CD14-positive monocyte (primary cell): ENCODE data around the gene ATP4A. TPM values are rescaled to one million over a fixed set of nuclear protein-coding genes. Genes with fewer than 3 reads are reported as not detected.

Experiments used
- DNase-seq, 3 donors: peaks; one replicate each; pipeline ENCODE4 v3.0.0-alpha.2; 2011 to 2022
- H2AFZ ChIP-seq: 2 replicates; pipeline ENCODE4 v1.6.0; 2012; ENCODE audit warnings: mild to moderate bottlenecking, low read depth, low read length, inconsistent platforms; ENCODE audit not compliant: insufficient read depth, poor library complexity, severe bottlenecking
- H3K27ac ChIP-seq, 2 donors: 1 replicate in 1 of 2; 2 replicates in 1 of 2; pipeline ENCODE4 v1.5.1; 2012 to 2013; ENCODE audit warnings: low read length in 2 of 2, control low read depth in 1 of 2, inconsistent platforms in 1 of 2, low read depth in 1 of 2, mild to moderate bottlenecking in 1 of 2
- H3K27me3 ChIP-seq, 2 donors: one replicate each; pipeline versions ENCODE4 v1.6.0 to v1.6.1; 2011 to 2013; ENCODE audit warnings: low read length in 2 of 2; ENCODE audit not compliant: control insufficient read depth in 2 of 2, insufficient read depth in 2 of 2
- H3K36me3 ChIP-seq, 2 donors: replicated peaks in 1 of 2; 1 replicate in 1 of 2; 2 replicates in 1 of 2; pipeline versions ENCODE4 v1.5.1 to v1.6.1; 2012 to 2013; ENCODE audit warnings: low read length in 2 of 2, control low read depth in 1 of 2, inconsistent platforms in 1 of 2, mild to moderate bottlenecking in 1 of 2; ENCODE audit not compliant: insufficient read depth in 2 of 2, control insufficient read depth in 1 of 2
- H3K4me1 ChIP-seq, 2 donors: 1 replicate in 1 of 2; 2 replicates in 1 of 2; pipeline versions ENCODE4 v1.5.1 to v1.6.1; 2012 to 2013; ENCODE audit warnings: low read length in 2 of 2, control low read depth in 1 of 2, inconsistent platforms in 1 of 2, mild to moderate bottlenecking in 1 of 2, moderate library complexity in 1 of 2; ENCODE audit not compliant: insufficient read depth in 2 of 2, control insufficient read depth in 1 of 2
- H3K4me2 ChIP-seq: replicated peaks from 2 replicates; pipeline ENCODE3; 2012; ENCODE audit warnings: low read length, moderate library complexity, mild to moderate bottlenecking; ENCODE audit not compliant: poor library complexity, severe bottlenecking; ENCODE audit errors: extremely low read depth
- H3K4me3 ChIP-seq, 3 experiments: fragments of 200-600 bp in 1 of 3; sonication (generic) in 1 of 3; replicated peaks in 1 of 3; 1 replicate in 2 of 3; 2 replicates in 1 of 3; pipeline ENCODE4 v1.5.1; 2011 to 2013; ENCODE audit warnings: low read length in 3 of 3, mild to moderate bottlenecking in 3 of 3, control low read depth in 2 of 3, low read depth in 2 of 3, inconsistent platforms in 1 of 3, moderate library complexity in 1 of 3
- H3K79me2 ChIP-seq: 2 replicates; pipeline ENCODE4 v1.6.0; 2012; ENCODE audit warnings: mild to moderate bottlenecking, control low read depth, inconsistent platforms, low read length, moderate library complexity; ENCODE audit not compliant: insufficient read depth
- H3K9ac ChIP-seq: 2 replicates; pipeline ENCODE4 v1.6.0; 2017; ENCODE audit warnings: low read length, mild to moderate bottlenecking; ENCODE audit not compliant: insufficient read depth, poor library complexity, severe bottlenecking
- H3K9me3 ChIP-seq, 2 donors: replicated peaks in 1 of 2; 1 replicate in 1 of 2; 2 replicates in 1 of 2; pipeline versions ENCODE4 v1.5.1 to v1.6.1; 2012 to 2013; ENCODE audit warnings: low read length in 2 of 2, control low read depth in 1 of 2; ENCODE audit not compliant: control insufficient read depth in 1 of 2, insufficient read depth in 1 of 2
- H4K20me1 ChIP-seq: 2 replicates; pipeline ENCODE4 v1.6.0; 2012; ENCODE audit warnings: mild to moderate bottlenecking, low read length, control low read depth, moderate library complexity; ENCODE audit not compliant: insufficient read depth
- H3K27ac Mint-ChIP-seq, 7 donors: one replicate each; pipeline ENCODE4 v1.8.0; 2020; ENCODE audit warnings: mild to moderate bottlenecking in 7 of 7, mixed read lengths in 7 of 7, moderate library complexity in 6 of 7, inconsistent platforms in 2 of 7
- H3K27me3 Mint-ChIP-seq, 3 donors: one replicate each; pipeline ENCODE4 v1.8.0; 2021 to 2022; ENCODE audit warnings: low read depth in 3 of 3, mild to moderate bottlenecking in 3 of 3, mixed read lengths in 3 of 3, moderate library complexity in 3 of 3, inconsistent platforms in 1 of 3
- H3K36me3 Mint-ChIP-seq, 2 donors: one replicate each; pipeline ENCODE4 v1.8.0; 2020; ENCODE audit warnings: mixed read lengths in 2 of 2, inconsistent platforms in 1 of 2, mild to moderate bottlenecking in 1 of 2
- H3K4me1 Mint-ChIP-seq: one replicate; pipeline ENCODE4 v1.8.0; 2020; ENCODE audit warnings: mild to moderate bottlenecking, mixed read lengths
- H3K4me3 Mint-ChIP-seq, 2 donors: one replicate each; pipeline ENCODE4 v1.8.0; 2020; ENCODE audit warnings: mild to moderate bottlenecking in 2 of 2, mixed read lengths in 2 of 2, moderate library complexity in 1 of 2
- H3K9me3 Mint-ChIP-seq, 7 donors: one replicate each; pipeline ENCODE4 v1.8.0; 2020 to 2022; ENCODE audit warnings: mixed read lengths in 7 of 7, mild to moderate bottlenecking in 6 of 7, moderate library complexity in 6 of 7, inconsistent platforms in 2 of 7
- CTCF ChIP-seq: fragments of 200-600 bp; IDR thresholded peaks from one replicate; pipeline ENCODE4 v1.8.0; 2022; ENCODE audit warnings: antibody characterized with exemption, mild to moderate bottlenecking
- WGBS: methylation state at CpG from one replicate; pipeline ENCODE4 v1.1.5; 2013; ENCODE audit warnings: missing lambda C conversion rate; ENCODE audit not compliant: insufficient coverage; 5-methylcytosine and 5-hydroxymethylcytosine counted together
- intact Hi-C, 2 donors: fragments of 100-400 bp; cut with micrococcal nuclease; formaldehyde crosslinking; loops; one replicate each; pipeline versions ENCODE4 v1.15.0 to v1.15.1; 2023
- polyA plus RNA-seq, 3 donors: library from polyadenylated mRNA; depleted of rRNA in 1 of 3; unstranded in 2 of 3; stranded (reverse) in 1 of 3; fragments of 300-500 nt in 2 of 3; fragments of >200 nt in 1 of 3; fragmentation: Illumina TruSeq in 2 of 3; gene quantifications; 1 replicate in 2 of 3; 2 replicates in 1 of 3; pipeline ENCODE4 v1.2.3, GENCODE V29; 2012 to 2021

The ATP4A gene
- polyA plus RNA-seq, 3 donors: not detected

DNA sequence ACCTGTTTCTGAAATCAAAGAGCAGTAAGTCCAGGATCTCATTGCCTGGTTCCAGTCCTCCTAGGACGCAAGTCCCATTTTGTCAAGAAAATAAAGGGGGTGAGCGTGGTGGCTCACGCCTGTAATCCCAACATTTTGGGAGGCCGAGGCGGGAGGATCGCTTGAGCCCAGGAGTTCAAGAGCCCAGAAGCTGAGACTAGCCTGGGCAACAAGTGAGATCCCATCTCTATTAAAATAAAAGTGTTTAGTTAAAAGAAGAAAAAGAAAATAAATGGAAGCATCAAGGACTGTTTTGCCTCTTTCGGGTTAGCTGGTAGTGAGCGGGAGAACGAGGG, 48.7 kb upstream of the ATP4A start:
- Mint-ChIP-seq H3K4me3 (peak overlapping the region; percentile 76), H3K36me3 (peaks cover 12 to 13% of the 10 kb centered on the region in 2 donors), H3K4me1 (peaks cover 30% of the 10 kb centered on the region), H3K9me3 (peaks cover 12 to 23% (median 21%) of the 10 kb centered on the region in 7 donors), H3K27ac (peak overlapping the region in 6 of 7 donors; percentile 46 to 87 (median 76)), H3K27me3 (peaks cover 0 to 6% (median 2%) of the 10 kb centered on the region in 3 donors)
- DNase-seq: no peak
- no peaks in the 10 kb centered on the region for H3K27me3 ChIP-seq
- peak overlapping the region in 2 of 3 experiments; percentile 83 to 96 for H3K4me3 ChIP-seq
- H3K9ac ChIP-seq: peak overlapping the region; percentile 47
- H3K4me2 ChIP-seq: peak overlapping the region; percentile 100
- H3K9me3 ChIP-seq: peaks cover 16 to 17% of the 10 kb centered on the region in 2 donors
- intact Hi-C loops: loop anchor here in 1 of 2 donors (2.0 to 5.0 kb wide), 2 partner anchors 17 to 35 kb away; partner anchors contain the start of genes COX6B1 and RBM42
- H3K36me3 ChIP-seq: peaks cover 2 to 6% of the 10 kb centered on the region in 2 donors
- 42% methylated on average over 8 of the region's 9 CpGs for WGBS
- H4K20me1 ChIP-seq: no peaks in the 10 kb centered on the region
- H3K79me2 ChIP-seq: peaks cover 9% of the 10 kb centered on the region
- H3K27ac ChIP-seq: no peak overlapping the region
- no peak for TF ChIP-seq CTCF
- peaks cover 30 to 35% of the 10 kb centered on the region in 2 donors for H3K4me1 ChIP-seq
- peak overlapping the region; percentile 100 for H2AFZ ChIP-seq

- H3K4me1 Mint-ChIP-seq: peaks cover 33% of the 10 kb centered on the region
- intact Hi-C loops: loop anchor here in 1 of 2 donors (5.0 kb wide), 1 partner anchor 37 kb away; the partner anchor contains the start of gene COX6B1
- no peaks in the 10 kb centered on the region for H3K36me3 ChIP-seq
- peak overlapping the region in 1 of 3 experiments; percentile 31 for H3K4me3 ChIP-seq
- H3K4me2 ChIP-seq: peak overlapping the region; percentile 17
- no peaks in the 10 kb centered on the region for H4K20me1 ChIP-seq
- peaks cover 33 to 35% of the 10 kb centered on the region in 2 donors for H3K4me1 ChIP-seq
- H3K27ac Mint-ChIP-seq: peak overlapping the region; percentile 84 to 93 (median 87)
- H3K4me3 Mint-ChIP-seq: peak overlapping the region; percentile 34 to 48
- peak overlapping the region; percentile 69 for H2AFZ ChIP-seq
- no peaks in the 10 kb centered on the region for H3K27me3 ChIP-seq
- peaks cover 0 to 6% (median 2%) of the 10 kb centered on the region in 3 donors for H3K27me3 Mint-ChIP-seq
- peaks cover 2 to 5% of the 10 kb centered on the region in 2 donors for H3K36me3 Mint-ChIP-seq
- peaks cover 9% of the 10 kb centered on the region for H3K79me2 ChIP-seq
- peaks cover 14 to 38% (median 34%) of the 10 kb centered on the region in 7 donors for H3K9me3 Mint-ChIP-seq
- peak; percentile 71 to 87 (median 73) for DNase-seq
- H3K27ac ChIP-seq: peak overlapping the region; percentile 72 to 82
- 25% methylated on average over 5 of the region's 6 CpGs for WGBS
- H3K9ac ChIP-seq: no peak overlapping the region
- peaks cover 27 to 31% of the 10 kb centered on the region in 2 donors for H3K9me3 ChIP-seq
- TF ChIP-seq CTCF: no peak
These were observed 46.4 kb upstream of the ATP4A start for GRCh38 chr19:35609851-35610353.
